Measurements from ENCODE around the gene CERT1.

CERT1 gene

DNA sequence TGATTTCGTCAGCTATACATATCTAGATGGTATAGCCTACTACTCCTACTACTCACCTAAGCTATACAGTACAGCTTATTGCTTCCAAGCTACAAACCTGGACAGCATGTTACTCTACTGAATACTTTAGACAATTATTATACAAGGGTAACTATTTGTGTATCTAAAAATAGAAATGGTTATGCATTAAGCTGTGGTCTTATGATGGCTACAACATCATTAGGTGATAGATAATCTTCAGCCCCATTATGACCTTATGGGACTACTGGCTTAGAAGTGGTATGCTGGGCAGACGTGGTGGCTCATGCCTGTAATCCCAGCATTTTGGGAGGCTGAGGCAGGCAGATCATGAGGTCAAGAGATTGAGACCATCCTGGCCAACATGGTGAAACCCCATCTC is 40.2 kb downstream of the CERT1 start:
- no peak for DNase-seq (ENCODE audit: low read depth)

DNA sequence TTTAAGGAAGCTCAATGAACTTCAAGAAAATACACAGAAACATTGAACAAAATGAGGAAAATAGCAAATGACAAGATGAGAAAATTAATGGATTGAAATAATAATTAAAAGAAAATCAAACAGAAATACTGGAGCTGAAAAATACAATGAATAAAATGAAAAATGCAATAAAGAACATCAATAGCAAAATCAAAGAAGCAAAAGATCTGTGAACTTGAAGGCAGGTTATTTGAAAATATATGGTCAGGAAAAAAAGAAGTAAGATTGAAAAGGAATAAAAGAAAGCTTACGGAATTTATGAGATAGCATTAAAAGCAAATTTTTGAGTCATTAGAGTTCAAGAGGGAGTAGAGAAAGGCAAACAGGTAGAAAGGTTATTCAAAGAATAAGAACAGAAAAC is 42.4 kb downstream of the CERT1 start:
- DNase-seq (ENCODE audit: low read depth): no peak

DNA sequence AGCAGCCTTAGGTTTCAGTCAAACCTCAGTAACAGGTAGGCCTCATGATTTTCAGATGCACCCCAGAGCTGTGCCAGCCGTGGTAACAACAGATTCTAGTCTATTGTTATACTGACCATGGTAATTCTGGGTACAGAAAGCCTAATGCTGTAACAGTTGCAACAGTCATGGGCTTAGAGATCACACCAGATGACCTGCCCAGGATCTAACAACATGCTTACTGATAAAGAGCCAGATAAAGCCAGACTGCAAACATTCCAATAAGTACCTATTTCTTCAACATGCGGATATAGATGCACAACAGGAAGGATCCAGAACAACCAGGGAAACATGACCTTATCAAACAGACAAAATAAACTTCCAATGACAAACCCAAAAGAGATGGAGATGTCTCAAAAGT is 42.8 kb downstream of the CERT1 start:
- DNase-seq (ENCODE audit: low read depth): no peak

DNA sequence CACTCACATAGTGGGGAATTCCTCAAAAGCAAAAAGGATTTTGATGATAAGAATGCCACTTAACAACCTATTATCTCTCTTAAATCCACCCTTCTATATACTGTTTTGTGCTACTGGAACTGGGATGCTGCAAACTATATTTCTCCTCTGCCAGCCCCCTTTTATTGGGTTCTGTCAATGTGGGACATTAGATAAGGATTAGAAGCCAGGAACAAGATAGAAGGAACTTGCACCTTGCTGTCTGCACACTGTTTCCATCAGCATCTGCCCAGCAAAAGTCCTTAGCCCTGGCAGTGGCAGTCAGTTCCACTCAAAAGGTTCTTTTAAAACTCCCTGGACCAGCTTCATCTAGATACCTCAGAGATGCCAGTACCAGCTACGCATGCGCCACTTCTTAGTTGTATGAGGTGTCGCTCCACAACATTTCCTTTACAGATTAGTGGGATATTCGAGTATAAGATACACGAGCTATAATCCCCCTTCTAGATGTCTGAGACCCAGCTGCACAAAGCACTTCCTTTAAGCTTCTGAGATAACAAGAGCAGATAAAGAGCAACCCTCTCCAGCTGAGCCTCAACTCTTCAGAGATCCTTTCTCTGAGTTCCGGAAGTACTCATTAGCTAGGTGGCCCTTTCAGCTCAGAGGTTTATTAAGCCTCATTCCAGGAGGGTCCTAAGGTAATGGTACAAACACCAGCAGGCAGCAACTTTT is 45.3 kb downstream of the CERT1 start:
- DNase-seq (ENCODE audit: low read depth): no peak

DNA sequence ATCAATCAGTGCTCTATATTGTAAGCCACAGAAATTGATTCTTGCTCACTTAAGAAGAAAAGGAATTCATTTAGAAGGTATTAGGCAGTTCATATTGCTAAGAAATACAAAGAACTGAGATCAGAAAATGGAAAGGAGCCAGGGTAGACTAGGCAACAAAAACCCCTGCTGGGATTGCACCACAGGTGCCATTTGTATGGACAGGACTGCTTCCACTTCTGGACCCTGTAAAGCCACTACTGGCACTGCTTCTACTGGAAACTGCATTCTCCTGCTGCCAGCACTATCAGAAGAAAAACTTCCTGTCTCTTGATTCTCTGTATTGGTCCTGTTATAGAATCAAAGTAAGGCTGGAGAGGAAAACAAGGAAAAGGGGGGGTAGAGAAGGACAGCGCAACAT is 45.9 kb downstream of the CERT1 start:
- no peak for DNase-seq (ENCODE audit: low read depth)

DNA sequence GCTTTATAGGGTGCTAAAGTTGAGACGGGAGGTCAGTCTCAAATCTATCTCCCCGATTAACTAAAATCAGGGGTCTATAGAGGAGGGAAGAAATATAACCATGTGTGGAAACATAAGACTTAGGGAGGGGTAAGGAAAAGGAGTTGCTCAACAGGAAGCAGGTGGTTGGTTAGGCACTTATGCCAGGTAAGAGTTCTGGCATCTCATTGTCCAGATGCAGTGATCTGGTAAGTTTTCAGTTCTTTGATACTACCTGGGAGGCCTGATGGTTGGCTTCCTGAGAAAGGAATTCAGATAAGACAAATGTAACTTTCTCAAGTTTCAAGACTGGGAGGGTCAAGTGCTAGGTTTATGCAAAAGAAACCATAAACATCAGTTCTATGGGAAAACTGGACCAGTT is 47.7 kb downstream of the CERT1 start:
- DNase-seq (ENCODE audit: low read depth): no peak

DNA sequence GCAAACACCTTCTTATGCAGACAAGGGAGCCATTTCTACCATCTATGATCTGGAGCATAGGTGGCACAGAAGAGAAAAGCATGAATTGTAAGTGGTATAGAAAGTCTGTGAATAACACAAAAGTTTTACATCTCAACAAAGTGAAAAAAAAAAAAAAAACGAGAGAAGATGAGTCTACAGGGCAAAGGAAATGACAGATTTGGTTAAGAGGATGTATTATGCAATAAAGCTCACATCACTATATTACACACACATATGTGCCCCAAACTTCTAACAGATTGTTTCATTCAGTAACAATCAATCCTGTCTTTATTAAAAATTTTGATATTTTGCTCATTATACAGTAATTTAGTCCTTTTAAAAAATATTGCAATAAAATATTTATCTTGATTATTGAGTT is 49.8 kb downstream of the CERT1 start:
- no peak for DNase-seq (ENCODE audit: low read depth)

DNA sequence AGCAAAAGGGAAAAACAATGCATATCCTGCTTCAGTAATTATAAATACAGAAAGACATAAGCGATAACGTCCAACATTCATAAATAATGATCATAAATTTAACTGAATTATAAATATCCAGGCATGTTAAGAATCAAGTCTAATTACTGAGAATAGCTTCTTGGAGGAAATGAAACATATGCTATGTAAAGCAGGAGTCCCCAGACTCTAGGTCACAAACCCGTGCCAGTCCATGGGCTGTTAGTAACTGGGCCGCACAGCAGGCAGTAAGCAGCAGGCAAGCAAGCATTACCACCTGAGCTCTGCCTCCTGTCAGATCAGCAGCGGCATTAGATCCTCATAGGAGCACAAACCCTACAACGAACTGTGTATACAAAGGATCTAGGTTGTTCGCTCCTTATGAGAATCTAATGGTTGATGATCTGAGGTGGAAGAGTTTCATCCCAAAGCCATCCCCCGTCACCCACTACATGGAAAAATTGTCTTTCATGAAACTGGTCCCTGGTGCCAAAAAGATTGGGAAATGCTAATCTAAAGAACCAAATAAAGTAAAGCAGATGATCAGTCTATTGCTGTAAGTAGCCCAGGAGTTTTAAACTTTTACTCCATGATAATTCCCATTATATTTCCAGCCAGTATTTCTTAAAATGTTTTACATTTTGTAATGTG is 50.4 kb downstream of the CERT1 start:
- no peak for DNase-seq (ENCODE audit: low read depth)

DNA sequence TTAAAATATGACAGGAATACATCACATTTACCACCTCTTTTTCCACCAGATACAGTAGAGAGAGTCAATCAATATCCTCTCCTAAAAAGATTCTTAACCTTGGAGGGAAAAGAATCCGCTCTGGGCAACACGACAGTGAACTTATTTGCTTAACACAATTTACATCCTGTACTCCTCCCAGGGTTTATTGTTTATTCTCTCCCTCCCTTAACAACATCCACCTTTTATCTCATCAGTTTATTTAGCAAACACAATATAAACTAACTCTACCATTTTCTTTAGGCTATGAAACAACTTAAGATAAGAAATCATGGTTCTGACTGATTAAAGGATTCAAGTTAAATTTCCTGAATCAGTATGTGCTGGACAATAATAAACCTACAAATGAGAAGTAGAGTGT is 50.9 kb downstream of the CERT1 start:
- DNase-seq (ENCODE audit: low read depth): no peak

DNA sequence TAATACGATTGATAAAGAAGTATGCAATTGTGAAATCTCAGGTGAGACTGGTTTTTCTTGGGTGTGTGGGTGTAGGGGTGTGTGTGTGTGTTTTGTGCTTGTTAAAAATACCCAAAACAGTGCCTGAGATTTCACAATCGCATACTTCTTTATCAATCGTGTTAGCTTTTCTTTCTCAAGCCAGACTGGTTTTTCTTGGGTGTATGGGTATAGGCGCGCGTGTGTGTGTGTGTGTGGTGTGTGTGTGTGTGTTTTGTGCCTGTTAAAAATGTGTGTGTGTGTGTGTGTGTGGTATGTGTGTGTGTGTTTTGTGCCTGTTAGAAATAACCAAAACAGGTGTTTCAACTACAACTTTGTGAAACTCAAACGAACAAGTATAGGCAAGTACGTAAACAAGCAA is 53.7 kb downstream of the CERT1 start:
- DNase-seq (ENCODE audit: low read depth): no peak

DNA sequence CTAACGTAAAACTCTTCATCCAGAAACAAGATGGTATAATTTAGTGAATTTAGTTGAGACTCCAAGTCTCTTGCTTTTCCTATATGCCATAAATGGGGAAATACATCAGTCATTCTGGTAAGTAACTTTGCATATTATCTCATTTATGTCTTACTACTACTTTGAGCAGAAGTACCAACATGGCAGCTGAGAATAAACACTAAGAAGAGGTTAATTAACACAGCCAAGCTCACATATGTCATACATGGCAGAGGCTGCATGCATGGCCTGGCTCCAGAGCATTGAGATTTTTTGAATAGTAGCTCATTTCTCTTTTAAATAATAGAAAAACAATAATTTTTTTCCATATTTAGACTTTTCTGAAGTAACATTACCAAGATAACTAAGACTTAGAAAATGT is 54.3 kb downstream of the CERT1 start:
- DNase-seq (ENCODE audit: low read depth): no peak

DNA sequence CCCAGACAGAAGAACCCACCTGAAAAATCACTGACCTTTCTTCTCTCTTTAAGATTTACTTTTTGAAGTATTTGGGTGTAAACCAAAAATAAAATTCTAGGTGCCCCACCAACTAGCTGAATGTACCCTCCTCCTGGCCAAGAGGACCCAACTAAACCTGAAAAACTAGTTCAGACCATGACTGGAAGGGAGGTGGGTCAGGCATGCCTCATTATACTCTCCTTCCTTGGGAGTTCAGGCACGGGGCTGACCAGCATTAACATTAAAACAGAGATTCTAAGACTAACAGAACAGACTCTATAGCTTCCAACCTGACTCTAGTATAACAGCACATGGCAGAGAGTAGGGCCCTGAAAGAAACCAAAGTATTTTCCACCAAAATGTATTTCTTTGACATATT is 61.4 kb downstream of the CERT1 start:
- DNase-seq (ENCODE audit: low read depth): no peak

DNA sequence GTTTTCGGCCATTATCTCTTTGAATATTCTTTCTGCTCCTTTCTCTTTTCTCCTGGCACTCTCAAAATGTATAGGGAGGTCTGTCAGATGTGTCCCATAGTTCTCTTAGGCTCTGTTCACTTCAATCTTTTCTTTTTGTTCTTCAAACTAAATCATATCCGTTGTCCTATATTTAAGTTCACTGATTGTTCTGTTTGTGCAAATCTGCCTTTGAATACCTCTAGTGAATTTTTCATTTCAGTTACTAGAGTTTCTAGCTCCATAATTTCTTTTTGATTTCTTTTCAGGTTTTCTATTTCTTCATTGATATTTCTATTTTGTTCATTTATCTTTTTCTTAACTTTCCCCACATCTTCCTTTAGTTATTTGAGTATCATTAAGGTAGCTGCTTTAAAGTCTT is 65.4 kb downstream of the CERT1 start:
- no peak for DNase-seq (ENCODE audit: low read depth)

DNA sequence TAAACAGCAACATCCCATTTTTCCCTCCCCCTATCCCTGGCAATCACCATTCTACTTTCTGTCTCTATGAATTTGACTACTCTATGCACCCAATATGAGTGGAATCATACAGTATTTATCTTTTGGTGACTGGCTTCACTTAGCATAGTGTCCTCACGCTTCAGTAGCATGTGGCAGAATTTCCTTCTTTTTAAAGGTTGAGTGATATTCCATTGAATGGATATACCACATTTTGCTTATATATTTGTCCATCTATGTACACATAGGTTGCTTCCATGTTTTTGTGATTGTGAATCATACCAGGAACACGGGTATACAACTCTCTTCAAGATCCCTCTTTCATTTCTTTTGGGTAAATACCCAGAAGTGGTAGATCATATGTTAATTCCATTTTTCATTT is 69.9 kb downstream of the CERT1 start:
- no peak for DNase-seq (ENCODE audit: low read depth)

DNA sequence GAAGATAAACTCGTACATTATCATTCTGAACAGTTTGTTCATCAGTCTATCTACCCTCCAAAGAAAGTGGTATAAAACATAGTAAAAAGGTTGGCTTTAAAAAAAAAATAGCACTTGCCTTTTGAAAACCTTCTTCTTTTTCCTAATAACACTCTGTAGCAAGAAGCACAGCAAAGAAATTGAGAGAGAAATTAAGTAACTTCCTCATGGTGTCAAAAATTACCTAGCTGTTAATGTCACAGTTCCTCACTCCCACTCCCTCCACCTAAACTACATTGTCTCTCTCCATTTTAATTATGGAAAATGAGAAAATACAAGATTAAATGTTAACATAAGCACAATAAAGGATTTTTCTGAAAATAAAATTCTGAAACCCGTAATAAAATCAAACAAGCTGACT is 72.2 kb downstream of the CERT1 start:
- DNase-seq (ENCODE audit: low read depth): no peak

DNA sequence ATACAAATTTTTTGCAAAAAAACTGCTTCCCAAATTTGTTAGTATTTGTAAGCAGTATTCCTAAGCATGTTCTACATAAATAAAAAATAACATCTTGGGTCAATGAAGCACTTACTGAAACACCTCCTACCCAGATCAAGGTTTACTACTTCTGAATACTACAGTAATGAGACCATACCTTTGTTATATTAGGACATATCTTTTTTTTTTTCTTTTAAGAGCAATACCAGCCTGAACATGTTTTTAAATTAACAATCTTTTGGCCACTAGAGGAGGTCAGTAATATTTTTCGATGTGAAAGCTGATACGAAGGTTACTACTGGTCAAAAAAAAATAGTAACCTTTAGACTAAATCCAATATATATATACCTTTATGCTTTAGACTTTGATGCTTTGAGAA is 72.7 kb downstream of the CERT1 start:
- DNase-seq (ENCODE audit: low read depth): no peak

DNA sequence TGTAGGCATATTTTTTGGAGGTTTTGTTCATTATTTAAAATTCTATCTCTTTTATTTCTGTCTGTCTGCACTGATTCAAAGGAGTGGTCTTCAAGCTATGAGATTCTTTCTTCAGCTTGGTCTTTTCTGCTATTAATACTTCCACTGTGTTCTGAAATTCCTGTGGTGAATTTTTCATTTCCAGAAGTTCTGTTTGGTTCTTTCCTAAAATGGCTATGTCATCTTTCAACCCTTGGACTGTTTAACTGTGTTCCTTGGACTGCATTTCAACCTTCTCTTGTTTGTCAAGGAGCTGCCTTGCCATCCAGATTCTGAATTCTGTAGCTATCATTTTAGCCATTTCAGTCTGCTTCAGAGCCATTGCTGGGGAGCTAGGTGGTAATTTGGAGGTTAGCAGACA is 76.3 kb downstream of the CERT1 start:
- DNase-seq (ENCODE audit: low read depth): no peak

DNA sequence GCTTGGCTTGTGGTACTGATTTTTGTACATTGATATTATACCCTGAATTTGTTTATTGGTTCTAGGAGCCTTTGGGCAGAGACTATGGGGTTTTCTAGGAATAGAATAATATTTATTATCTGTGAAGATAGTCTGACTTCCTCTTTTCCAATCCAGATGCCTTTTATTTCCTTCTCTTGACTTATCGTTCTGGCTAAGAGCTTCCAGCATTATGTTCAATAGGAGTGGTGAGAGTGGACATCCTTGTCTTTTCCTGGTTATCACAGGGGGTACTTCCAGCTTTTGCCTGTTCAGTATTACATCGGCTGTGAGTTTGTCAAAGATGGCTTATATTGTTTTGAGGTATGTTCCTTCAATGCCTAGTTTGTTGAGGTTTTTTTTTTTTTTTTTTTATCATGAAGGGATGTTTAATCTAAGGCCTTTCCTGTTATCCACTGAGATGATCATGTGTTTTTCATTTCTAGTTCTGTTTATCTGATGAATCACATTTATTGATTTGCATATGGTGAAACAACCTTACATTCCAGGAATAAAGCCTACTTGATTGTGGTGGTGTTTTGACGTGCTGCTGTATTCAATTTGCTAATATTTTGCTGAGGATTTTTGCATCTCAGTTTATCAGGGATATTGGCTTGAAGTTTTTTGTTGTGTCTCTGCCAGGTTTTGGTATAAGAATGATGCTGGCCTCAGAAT is 77.5 kb downstream of the CERT1 start:
- DNase-seq (ENCODE audit: low read depth): no peak

DNA sequence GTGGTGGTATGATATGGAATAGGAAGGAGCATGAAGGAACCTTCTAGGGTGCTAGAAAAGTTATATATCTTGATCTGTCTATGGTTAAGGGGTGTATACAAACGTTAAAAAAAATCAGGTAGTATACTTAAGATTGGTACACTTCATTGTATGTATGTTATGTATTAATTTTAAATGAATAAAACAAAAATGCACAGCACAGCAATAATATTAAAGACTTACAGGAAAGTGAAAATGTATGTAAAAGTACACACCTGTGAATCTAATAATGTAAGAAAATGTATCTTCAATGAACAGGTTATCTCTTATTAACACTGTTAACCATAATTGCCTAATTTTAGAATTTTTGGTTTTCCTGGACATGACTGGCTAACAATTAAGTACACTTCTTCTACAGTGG is 97.2 kb downstream of the CERT1 start:
- DNase-seq (ENCODE audit: low read depth): no peak

DNA sequence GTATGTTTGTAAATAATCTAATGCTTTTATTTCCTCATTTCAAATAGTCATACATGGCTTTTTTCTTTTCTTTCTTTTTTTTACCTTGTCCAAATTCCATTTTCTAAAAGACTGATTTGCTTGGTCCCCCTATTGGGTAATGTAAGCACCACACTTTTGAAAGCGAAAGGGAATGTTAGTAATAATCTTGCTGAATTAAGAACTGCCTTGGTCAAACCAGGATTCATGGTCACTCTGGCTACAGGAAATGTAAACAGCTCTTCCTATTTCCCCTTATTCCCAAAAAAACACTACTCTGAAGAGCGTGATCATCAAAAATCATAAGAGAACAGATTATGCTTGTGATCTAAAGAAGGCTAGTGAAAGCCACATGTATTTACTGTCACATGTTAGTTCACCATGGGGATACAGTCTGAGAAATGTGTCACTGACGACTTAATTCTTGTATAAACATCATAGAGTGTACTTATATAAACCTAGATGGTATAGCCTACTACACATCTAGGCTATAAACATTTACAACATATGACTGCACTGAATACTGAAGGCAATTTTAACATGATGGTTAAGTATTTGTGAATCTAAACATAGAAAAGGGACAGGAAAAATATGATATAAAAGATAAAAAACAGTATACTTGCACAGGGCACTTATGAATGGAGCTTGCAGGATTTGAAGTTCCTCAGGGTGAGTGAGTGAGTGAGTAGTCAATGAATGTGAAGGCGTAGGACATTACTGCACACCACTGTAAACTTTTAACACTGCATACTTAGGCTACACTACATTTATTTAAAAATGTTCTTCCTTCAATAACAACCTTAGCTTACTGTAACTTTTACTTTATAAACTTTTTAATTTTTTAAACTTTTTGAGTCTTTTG is 99.1 kb downstream of the CERT1 start:
- DNase-seq (ENCODE audit: low read depth): no peak

DNA sequence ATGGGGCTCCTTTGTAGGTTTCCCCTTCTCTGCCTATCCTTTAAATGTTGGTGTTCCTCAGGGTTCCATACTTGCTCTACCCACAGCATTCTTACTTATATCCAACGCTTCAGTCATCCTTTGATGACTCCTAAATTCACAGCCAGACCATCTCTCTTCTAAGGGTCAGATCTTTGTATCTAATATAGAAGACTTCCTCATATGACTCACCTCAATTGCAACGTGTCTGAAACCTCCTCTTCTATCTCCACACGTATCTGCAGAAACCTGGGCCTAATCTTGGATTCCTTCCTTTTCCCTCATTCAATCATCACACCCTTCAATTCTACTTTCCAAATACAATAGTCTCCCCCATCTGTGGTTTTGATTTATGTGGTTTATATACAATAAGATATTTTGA is 106.1 kb downstream of the CERT1 start:
- DNase-seq (ENCODE audit: low read depth): no peak

DNA sequence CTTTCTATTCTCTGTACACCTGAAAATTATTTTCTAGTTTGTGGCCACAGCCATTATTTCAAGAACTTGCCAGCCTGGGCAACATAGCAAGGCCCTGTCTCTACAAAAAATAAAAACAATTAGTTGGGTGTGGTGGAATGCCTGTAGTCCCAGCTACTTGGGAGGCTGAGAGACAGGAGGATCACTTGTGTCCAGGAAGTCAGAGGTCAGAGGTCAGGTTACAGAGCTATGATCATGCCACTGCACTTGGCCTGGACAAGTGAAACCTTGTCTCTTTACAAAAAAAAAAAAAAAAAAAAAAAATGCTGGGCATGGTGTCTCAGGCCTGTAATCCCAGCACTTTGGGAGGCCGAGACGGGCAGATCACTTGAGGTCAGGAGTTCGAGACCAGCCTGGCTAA is 116.2 kb downstream of the CERT1 start:
- no peak for DNase-seq (ENCODE audit: low read depth)

DNA sequence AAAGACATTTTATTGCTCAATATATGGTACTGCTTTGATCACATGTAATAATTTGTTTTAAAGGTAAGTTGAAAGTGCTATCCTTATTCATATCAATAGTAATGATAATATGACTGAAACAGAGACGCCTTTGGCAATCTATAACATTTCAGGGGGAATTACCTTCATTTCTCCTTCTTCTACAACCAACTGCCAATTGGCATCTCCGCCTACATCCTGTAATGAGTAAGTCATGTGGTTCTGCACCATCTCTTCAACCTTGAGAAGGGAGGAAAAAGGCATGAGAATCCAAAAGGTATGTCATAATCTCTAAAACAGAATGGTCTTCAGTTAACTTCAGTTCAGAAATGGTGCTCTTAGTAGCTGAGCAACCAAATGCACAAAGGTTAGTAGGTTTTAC is 122.0 kb downstream of the CERT1 start:
- no peak for DNase-seq (ENCODE audit: low read depth)

All from activated T-cell treated with anti-CD3 and anti-CD28 coated beads for 48 hours (primary cell).